ENCODE results near the gene PGLYRP3.

DNA sequence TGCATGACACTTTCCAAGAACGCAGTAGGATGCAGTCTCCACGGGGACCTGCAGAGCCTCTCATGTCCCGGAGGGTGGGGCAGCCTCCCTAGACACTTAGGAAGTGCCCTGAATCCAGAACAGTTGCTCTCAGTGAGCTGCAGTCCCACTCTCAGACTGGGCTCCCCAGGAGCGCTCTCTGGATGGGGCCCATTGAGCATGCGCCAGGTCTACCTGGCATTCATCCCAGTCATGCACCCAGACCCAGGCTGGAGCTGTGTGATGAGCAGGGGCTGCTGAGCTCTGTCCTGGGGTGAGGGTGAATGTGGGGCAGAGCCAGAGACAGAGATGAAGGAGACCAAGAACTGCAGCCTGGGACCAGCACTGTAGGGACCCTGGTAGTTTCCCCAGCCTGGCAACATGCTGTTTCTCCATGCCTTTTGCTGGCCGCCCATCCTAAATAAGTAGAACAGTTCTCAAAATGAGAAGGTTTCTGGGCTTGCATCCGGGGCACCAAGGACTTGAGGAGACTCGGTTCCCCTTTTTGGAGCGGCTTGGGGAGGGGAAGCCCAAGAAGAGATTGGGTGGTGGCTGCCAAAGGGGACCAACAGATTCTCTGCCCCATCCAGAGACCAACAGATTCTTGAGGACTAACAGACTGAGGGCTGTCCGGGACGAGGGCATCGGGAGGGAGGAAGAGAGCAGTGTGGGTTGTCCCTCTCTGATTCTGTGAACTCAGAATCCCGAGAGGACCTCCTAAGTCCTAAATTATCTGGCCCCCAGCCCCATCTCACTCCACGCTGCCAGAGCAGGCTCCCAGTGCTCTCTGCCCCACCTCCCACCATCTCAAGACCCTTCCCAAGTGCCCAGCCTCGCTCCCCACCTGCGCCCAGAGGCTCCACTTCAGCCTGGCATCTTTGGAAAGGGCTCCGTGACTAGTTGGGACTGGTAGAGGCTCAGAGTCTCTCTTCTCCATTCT is 36.9 kb upstream of the PGLYRP3 start:
- no peak for TF ChIP-seq POLR2A (IDR thresholded peaks at IDR 0.05)
- TF ChIP-seq, protein P1, sequence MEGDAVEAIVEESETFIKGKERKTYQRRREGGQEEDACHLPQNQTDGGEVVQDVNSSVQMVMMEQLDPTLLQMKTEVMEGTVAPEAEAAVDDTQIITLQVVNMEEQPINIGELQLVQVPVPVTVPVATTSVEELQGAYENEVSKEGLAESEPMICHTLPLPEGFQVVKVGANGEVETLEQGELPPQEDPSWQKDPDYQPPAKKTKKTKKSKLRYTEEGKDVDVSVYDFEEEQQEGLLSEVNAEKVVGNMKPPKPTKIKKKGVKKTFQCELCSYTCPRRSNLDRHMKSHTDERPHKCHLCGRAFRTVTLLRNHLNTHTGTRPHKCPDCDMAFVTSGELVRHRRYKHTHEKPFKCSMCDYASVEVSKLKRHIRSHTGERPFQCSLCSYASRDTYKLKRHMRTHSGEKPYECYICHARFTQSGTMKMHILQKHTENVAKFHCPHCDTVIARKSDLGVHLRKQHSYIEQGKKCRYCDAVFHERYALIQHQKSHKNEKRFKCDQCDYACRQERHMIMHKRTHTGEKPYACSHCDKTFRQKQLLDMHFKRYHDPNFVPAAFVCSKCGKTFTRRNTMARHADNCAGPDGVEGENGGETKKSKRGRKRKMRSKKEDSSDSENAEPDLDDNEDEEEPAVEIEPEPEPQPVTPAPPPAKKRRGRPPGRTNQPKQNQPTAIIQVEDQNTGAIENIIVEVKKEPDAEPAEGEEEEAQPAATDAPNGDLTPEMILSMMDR (IDR thresholded peaks at IDR 0.05): no peak
